WTC11 (cell line): ENCODE data around the gene TOMM7.

Source experiments
- ATF2 ChIP-seq: sonication (generic); formaldehyde crosslinking; IDR thresholded peaks from 2 replicates; pipeline ENCODE4 v1.8.1; 2022; ENCODE audit warnings: low read depth, missing genetic modification reagents, borderline replicate concordance
- CREM ChIP-seq: sonication (generic); formaldehyde crosslinking; IDR thresholded peaks from 2 replicates; pipeline ENCODE4 v1.8.1; 2022; ENCODE audit warnings: mild to moderate bottlenecking, missing genetic modification reagents, moderate library complexity
- CTCF ChIP-seq: fragments of 200-600 bp; IDR thresholded peaks from 2 replicates; pipeline ENCODE4 v1.8.0; 2022; ENCODE audit warnings: antibody characterized with exemption
- NFYB ChIP-seq: sonication (generic); formaldehyde crosslinking; conservative IDR thresholded peaks from 2 replicates; pipeline ENCODE4 v1.8.0; 2022; ENCODE audit warnings: low read depth, missing genetic modification reagents
- NR2C2 ChIP-seq: sonication (generic); formaldehyde crosslinking; IDR thresholded peaks from 2 replicates; pipeline ENCODE4 v1.8.0; 2022; ENCODE audit warnings: mild to moderate bottlenecking, missing genetic modification reagents
- NR3C1 ChIP-seq: sonication (generic); formaldehyde crosslinking; conservative IDR thresholded peaks from 2 replicates; pipeline ENCODE4 v1.8.1; 2023; ENCODE audit warnings: low read depth, mild to moderate bottlenecking, missing genetic modification reagents
- TEAD4 ChIP-seq: sonication (generic); formaldehyde crosslinking; IDR thresholded peaks from 2 replicates; pipeline ENCODE4 v1.8.0; 2022; ENCODE audit warnings: mild to moderate bottlenecking, missing genetic modification reagents
- ZNF317 ChIP-seq: sonication (generic); formaldehyde crosslinking; IDR thresholded peaks from 2 replicates; pipeline ENCODE4 v1.8.1; 2023; ENCODE audit warnings: low read depth, mild to moderate bottlenecking, moderate library complexity, missing genetic modification reagents, borderline replicate concordance
- ZNF416 ChIP-seq: fragments of 250-450 bp; sonication (Bioruptor Pico); IDR thresholded peaks from 2 replicates; pipeline ENCODE4 v1.9.0; 2021; ENCODE audit warnings: mild to moderate bottlenecking, inconsistent platforms
- TF ChIP-seq, protein P1 (sequence below): sonication (generic); formaldehyde crosslinking; IDR thresholded peaks from 2 replicates; pipeline ENCODE4 v1.8.0; 2022; ENCODE audit warnings: missing genetic modification reagents
- TF ChIP-seq, protein P2 (sequence below): sonication (generic); formaldehyde crosslinking; IDR thresholded peaks from 2 replicates; pipeline ENCODE4 v1.8.0; 2023; ENCODE audit warnings: mild to moderate bottlenecking, missing genetic modification reagents

GRCh38 chr7:22799633-22800032 lies 23.0 kb downstream of the TOMM7 start:
- no peak for TF ChIP-seq ZNF317 (CRISPR knock-in tag)
- TF ChIP-seq, protein P1, sequence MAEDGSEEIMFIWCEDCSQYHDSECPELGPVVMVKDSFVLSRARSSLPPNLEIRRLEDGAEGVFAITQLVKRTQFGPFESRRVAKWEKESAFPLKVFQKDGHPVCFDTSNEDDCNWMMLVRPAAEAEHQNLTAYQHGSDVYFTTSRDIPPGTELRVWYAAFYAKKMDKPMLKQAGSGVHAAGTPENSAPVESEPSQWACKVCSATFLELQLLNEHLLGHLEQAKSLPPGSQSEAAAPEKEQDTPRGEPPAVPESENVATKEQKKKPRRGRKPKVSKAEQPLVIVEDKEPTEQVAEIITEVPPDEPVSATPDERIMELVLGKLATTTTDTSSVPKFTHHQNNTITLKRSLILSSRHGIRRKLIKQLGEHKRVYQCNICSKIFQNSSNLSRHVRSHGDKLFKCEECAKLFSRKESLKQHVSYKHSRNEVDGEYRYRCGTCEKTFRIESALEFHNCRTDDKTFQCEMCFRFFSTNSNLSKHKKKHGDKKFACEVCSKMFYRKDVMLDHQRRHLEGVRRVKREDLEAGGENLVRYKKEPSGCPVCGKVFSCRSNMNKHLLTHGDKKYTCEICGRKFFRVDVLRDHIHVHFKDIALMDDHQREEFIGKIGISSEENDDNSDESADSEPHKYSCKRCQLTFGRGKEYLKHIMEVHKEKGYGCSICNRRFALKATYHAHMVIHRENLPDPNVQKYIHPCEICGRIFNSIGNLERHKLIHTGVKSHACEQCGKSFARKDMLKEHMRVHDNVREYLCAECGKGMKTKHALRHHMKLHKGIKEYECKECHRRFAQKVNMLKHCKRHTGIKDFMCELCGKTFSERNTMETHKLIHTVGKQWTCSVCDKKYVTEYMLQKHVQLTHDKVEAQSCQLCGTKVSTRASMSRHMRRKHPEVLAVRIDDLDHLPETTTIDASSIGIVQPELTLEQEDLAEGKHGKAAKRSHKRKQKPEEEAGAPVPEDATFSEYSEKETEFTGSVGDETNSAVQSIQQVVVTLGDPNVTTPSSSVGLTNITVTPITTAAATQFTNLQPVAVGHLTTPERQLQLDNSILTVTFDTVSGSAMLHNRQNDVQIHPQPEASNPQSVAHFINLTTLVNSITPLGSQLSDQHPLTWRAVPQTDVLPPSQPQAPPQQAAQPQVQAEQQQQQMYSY: no peak
- no peak for TF ChIP-seq CTCF
- no peak for TF ChIP-seq NR2C2 (CRISPR knock-in tag)
- no peak for TF ChIP-seq NR3C1
- TF ChIP-seq ZNF416 (CRISPR knock-in tag): no peak
- no peak for TF ChIP-seq CREM (CRISPR knock-in tag)
- no peak for TF ChIP-seq NFYB (CRISPR knock-in tag)
- TF ChIP-seq ATF2 (CRISPR knock-in tag): no peak
- TF ChIP-seq, protein P2, sequence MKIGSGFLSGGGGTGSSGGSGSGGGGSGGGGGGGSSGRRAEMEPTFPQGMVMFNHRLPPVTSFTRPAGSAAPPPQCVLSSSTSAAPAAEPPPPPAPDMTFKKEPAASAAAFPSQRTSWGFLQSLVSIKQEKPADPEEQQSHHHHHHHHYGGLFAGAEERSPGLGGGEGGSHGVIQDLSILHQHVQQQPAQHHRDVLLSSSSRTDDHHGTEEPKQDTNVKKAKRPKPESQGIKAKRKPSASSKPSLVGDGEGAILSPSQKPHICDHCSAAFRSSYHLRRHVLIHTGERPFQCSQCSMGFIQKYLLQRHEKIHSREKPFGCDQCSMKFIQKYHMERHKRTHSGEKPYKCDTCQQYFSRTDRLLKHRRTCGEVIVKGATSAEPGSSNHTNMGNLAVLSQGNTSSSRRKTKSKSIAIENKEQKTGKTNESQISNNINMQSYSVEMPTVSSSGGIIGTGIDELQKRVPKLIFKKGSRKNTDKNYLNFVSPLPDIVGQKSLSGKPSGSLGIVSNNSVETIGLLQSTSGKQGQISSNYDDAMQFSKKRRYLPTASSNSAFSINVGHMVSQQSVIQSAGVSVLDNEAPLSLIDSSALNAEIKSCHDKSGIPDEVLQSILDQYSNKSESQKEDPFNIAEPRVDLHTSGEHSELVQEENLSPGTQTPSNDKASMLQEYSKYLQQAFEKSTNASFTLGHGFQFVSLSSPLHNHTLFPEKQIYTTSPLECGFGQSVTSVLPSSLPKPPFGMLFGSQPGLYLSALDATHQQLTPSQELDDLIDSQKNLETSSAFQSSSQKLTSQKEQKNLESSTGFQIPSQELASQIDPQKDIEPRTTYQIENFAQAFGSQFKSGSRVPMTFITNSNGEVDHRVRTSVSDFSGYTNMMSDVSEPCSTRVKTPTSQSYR (CRISPR knock-in tag): no peak
- TF ChIP-seq TEAD4 (CRISPR knock-in tag): no peak
